ENCODE measurements around the gene ABHD6. TPM values are rescaled to one million over a fixed set of nuclear protein-coding genes. Genes with fewer than 3 reads are reported as not detected.

ABHD6 gene
- total RNA-seq, 1 experiment from 2014 or later, result 12.7 TPM

GRCh38 chr3:58299075-58299474 is 61.5 kb downstream of the ABHD6 start:
- ChIA-PET RAD21 (ENCODE audit: low non-redundant PET in 1 of 2, low total read pairs in 2 of 2, uncharacterized antibody in 2 of 2, unreplicated experiment in 2 of 2) (interaction anchor here (0.7 to 2.4 kb wide), 3 partner anchors 27 to 111 kb away, joined by 4 to 25 read pairs (median 15); no protein-coding TSS in a partner anchor), CTCF (interaction anchor here (0.9 to 8.2 kb wide), 4 partner anchors 102 to 121 kb away, joined by 3 to 116 read pairs (median 10); no protein-coding TSS in a partner anchor), POLR2A (no interaction called here)
- Histone ChIP-seq H3K27ac (ENCODE audit: low read depth, low read length) (no peak overlapping the region), H2AFZ (ENCODE audit: low read depth, low read length, poor library complexity, severe bottlenecking) (no peak overlapping the region), H3K9ac (ENCODE audit: low read length) (no peak overlapping the region), H3K79me2 (ENCODE audit: insufficient read depth, low read length) (no peaks in the 10 kb centered on the region), H3K4me2 (ENCODE audit: low read length) (no peak overlapping the region), H3K9me2 (ENCODE audit: insufficient read depth) (no peaks in the 10 kb centered on the region), H3K4me1 (ENCODE audit: control insufficient read depth in 1 of 2, insufficient read depth in 2 of 2, low read length in 2 of 2) (no peaks in the 10 kb centered on the region), H3K36me3 (ENCODE audit: control insufficient read depth in 1 of 2, insufficient read depth in 2 of 2, low read length in 2 of 2) (no peaks in the 10 kb centered on the region), H3K9me3 (ENCODE audit: control insufficient read depth in 1 of 2, insufficient read depth in 1 of 2, low read depth in 1 of 2, low read length in 2 of 2) (no peaks in the 10 kb centered on the region), H3K4me3 (replicated peaks in 1 of 2; ENCODE audit: low read depth in 1 of 2, low read length in 2 of 2) (no peak overlapping the region), H4K20me1 (ENCODE audit: insufficient read depth) (no peaks in the 10 kb centered on the region), H3K27me3 (ENCODE audit: insufficient read depth, low read length) (no peaks in the 10 kb centered on the region)
- intact Hi-C loops (cut with micrococcal nuclease), result no loop called here
- no peak for DNase-seq (ENCODE audit: low read depth, low spot score)
- no peak for ATAC-seq
- no TSS peak for BruUV-seq (replicated peaks)
- TF ChIP-seq POLR2AphosphoS5 (IDR thresholded peaks at IDR 0.05; ENCODE audit: low read depth, low read length) (no peak), EZH2phosphoT487 (IDR thresholded peaks at IDR 0.05; ENCODE audit: borderline replicate concordance) (no peak), REST (IDR thresholded peaks at IDR 0.05; ENCODE audit: low read depth) (no peak), EGR1 (IDR thresholded peaks at IDR 0.05; ENCODE audit: low read depth) (no peak), SP1 (IDR thresholded peaks at IDR 0.05; ENCODE audit: low read depth) (no peak), TCF7L2 (IDR thresholded peaks at IDR 0.05; ENCODE audit: borderline replicate concordance, extremely low read depth, insufficient read depth, insufficient read length) (no peak), MAX (IDR thresholded peaks at IDR 0.05) (no peak), SRF (IDR thresholded peaks at IDR 0.05; ENCODE audit: low read depth) (no peak), FOSL1 (IDR thresholded peaks at IDR 0.05; ENCODE audit: low read depth) (no peak), CEBPB (IDR thresholded peaks at IDR 0.05; ENCODE audit: low read depth) (no peak), RAD21 (IDR thresholded peaks at IDR 0.05; ENCODE audit: low read depth) (no peak), ZBTB33 (IDR thresholded peaks at IDR 0.05; ENCODE audit: extremely low read depth, insufficient replicate concordance, low read length) (no peak), ATF3 (IDR thresholded peaks at IDR 0.05) (no peak), ELF1 (IDR thresholded peaks at IDR 0.05; ENCODE audit: borderline replicate concordance, low read depth) (no peak), ZNF274 (IDR thresholded peaks at IDR 0.05; ENCODE audit: low read depth, low read length) (no peak), POLR2A (IDR thresholded peaks at IDR 0.05; ENCODE audit: borderline replicate concordance, extremely low read depth, insufficient read depth, insufficient read length) (no peak), SIN3A (IDR thresholded peaks at IDR 0.05; ENCODE audit: low read depth) (no peak), JUND (IDR thresholded peaks at IDR 0.05) (no peak), ZFX (IDR thresholded peaks at IDR 0.05) (no peak), EZH2 (IDR thresholded peaks at IDR 0.05) (no peak)
